Gastroesophageal sphincter (tissue), 4 donors: ENCODE results near the gene HSD17B11. TPM values are rescaled to one million over a fixed set of nuclear protein-coding genes. Genes with fewer than 3 reads are reported as not detected.

Source experiments
- ATAC-seq: fragments of 150-250 bp; one replicate; pipeline ENCODE4 v1.9.1; 2016; ENCODE audit warnings: mild to moderate bottlenecking, moderate library complexity
- H3K27ac ChIP-seq, 4 donors: fragments of 200-600 bp; sonication (generic) in 3 of 4; 1 replicate in 3 of 4; 2 replicates in 1 of 4; pipeline ENCODE4 v1.5.1; 2016 to 2019
- H3K27me3 ChIP-seq: fragments of 200-600 bp; sonication (generic); one replicate; pipeline ENCODE4 v1.5.1; 2019
- H3K36me3 ChIP-seq, 2 donors: fragments of 200-600 bp; sonication (generic); one replicate each; pipeline ENCODE4 v1.5.1; 2019; ENCODE audit warnings: control low read depth in 1 of 2
- H3K4me1 ChIP-seq, 3 donors: fragments of 200-600 bp; sonication (generic); 1 replicate in 2 of 3; 2 replicates in 1 of 3; pipeline ENCODE4 v1.5.1; 2016 to 2019; ENCODE audit warnings: control low read depth in 2 of 3
- H3K4me3 ChIP-seq, 2 donors: fragments of 200-600 bp; sonication (generic); one replicate each; pipeline ENCODE4 v1.5.1; 2019; ENCODE audit warnings: mild to moderate bottlenecking in 1 of 2, moderate library complexity in 1 of 2
- H3K9me3 ChIP-seq, 3 donors: fragments of 200-600 bp; sonication (generic); one replicate each; pipeline ENCODE4 v1.5.1; 2017 to 2019; ENCODE audit warnings: control low read depth in 2 of 3
- CTCF ChIP-seq, 4 experiments: fragments of 200-600 bp in 2 of 4; fragments of 450-650 bp in 2 of 4; sonication (generic) in 1 of 4; IDR thresholded peaks; one replicate each; pipeline ENCODE4 v1.5.1; 2017 to 2019; ENCODE audit warnings: antibody characterized with exemption in 4 of 4, mild to moderate bottlenecking in 2 of 4, moderate library complexity in 2 of 4
- EP300 ChIP-seq: sonication (generic); formaldehyde crosslinking; IDR thresholded peaks from one replicate; pipeline ENCODE4 v1.6.1; 2017; ENCODE audit warnings: antibody characterized with exemption, mild to moderate bottlenecking
- POLR2A ChIP-seq, 2 donors: fragments of 450-650 bp; IDR thresholded peaks; one replicate each; pipeline ENCODE4 v1.6.1; 2017; ENCODE audit warnings: antibody characterized with exemption in 2 of 2, mild to moderate bottlenecking in 2 of 2, moderate library complexity in 1 of 2
- POLR2AphosphoS5 ChIP-seq: sonication (generic); formaldehyde crosslinking; IDR thresholded peaks from one replicate; pipeline ENCODE4 v1.6.1; 2017; ENCODE audit warnings: antibody characterized with exemption
- WGBS, 2 donors: methylation state at CpG; one replicate each; pipeline ENCODE4 v1.1.5; 2018; ENCODE audit warnings: low coverage in 1 of 2; 5-methylcytosine and 5-hydroxymethylcytosine counted together
- total RNA-seq, 4 donors: library from RNA; depleted of rRNA; stranded (reverse); fragments of >200 nt; gene quantifications; one replicate each; pipeline ENCODE4 v1.1.0, GENCODE V29; 2016

The HSD17B11 gene
- total RNA-seq, 4 donors from 2014 or later: 32.7 to 98.0 (median 65.4) TPM

- TF ChIP-seq POLR2A (IDR thresholded peaks at IDR 0.05): no peak
- TF ChIP-seq CTCF (IDR thresholded peaks at IDR 0.05): no peak
- no peak for TF ChIP-seq EP300
- TF ChIP-seq POLR2AphosphoS5: no peak
- WGBS, 2 donors: 75% methylated on average over 1 of the region's 1 CpG; no CpG with 5 or more reads in 1 of the 2 donors
- H3K4me1 ChIP-seq: no peaks in the 10 kb centered on the region
- peaks cover 0 to 24% (median 0%) of the 10 kb centered on the region in 3 donors for H3K9me3 ChIP-seq
- H3K27ac ChIP-seq: no peak overlapping the region
- H3K4me3 ChIP-seq: no peak overlapping the region
- ATAC-seq: no peak
- no peaks in the 10 kb centered on the region for H3K27me3 ChIP-seq
- H3K36me3 ChIP-seq: peaks cover 0 to 90% of the 10 kb centered on the region in 2 donors
These were observed 53.6 kb downstream of the HSD17B11 start for GRCh38 chr4:87337361-87337760.

- TF ChIP-seq CTCF (IDR thresholded peaks at IDR 0.05): no peak
- no peak for TF ChIP-seq EP300
- TF ChIP-seq POLR2A (IDR thresholded peaks at IDR 0.05): no peak
- TF ChIP-seq POLR2AphosphoS5: no peak
- peaks cover 0 to 55% of the 10 kb centered on the region in 2 donors for H3K36me3 ChIP-seq
- H3K9me3 ChIP-seq: peaks cover 0 to 39% (median 0%) of the 10 kb centered on the region in 3 donors
- H3K4me1 ChIP-seq: no peaks in the 10 kb centered on the region
- no peak overlapping the region for H3K27ac ChIP-seq
- WGBS, 2 donors: 100% methylated on average over 1 of the region's 1 CpG
- no peaks in the 10 kb centered on the region for H3K27me3 ChIP-seq
- H3K4me3 ChIP-seq: no peak overlapping the region
- ATAC-seq: no peak
These were observed 57.7 kb downstream of the HSD17B11 start for GRCh38 chr4:87333267-87333666.

- ATAC-seq: no peak
- Histone ChIP-seq H3K27ac (no peak overlapping the region), H3K27me3 (no peaks in the 10 kb centered on the region), H3K9me3 (peaks cover 0 to 39% (median 0%) of the 10 kb centered on the region in 3 donors), H3K4me1 (no peaks in the 10 kb centered on the region), H3K4me3 (no peak overlapping the region), H3K36me3 (peaks cover 0 to 30% of the 10 kb centered on the region in 2 donors)
- TF ChIP-seq EP300 (no peak), POLR2A (IDR thresholded peaks at IDR 0.05) (no peak), CTCF (IDR thresholded peaks at IDR 0.05) (no peak), POLR2AphosphoS5 (no peak)
- WGBS, 2 donors: 82 to 100% methylated on average over 1 to 4 of the region's 4 CpGs
These were observed 60.2 kb downstream of the HSD17B11 start for GRCh38 chr4:87330761-87331160.

- Histone ChIP-seq H3K27ac (no peak overlapping the region), H3K27me3 (no peaks in the 10 kb centered on the region), H3K36me3 (no peaks in the 10 kb centered on the region), H3K4me1 (no peaks in the 10 kb centered on the region), H3K4me3 (no peak overlapping the region), H3K9me3 (peaks cover 0 to 15% (median 0%) of the 10 kb centered on the region in 3 donors)
- no peak for ATAC-seq
- TF ChIP-seq POLR2AphosphoS5: no peak
- TF ChIP-seq CTCF (IDR thresholded peaks at IDR 0.05): no peak
- no peak for TF ChIP-seq POLR2A (IDR thresholded peaks at IDR 0.05)
- no peak for TF ChIP-seq EP300
- 86 to 100% methylated on average over 1 of the region's 1 CpG for WGBS, 2 donors
These were observed 63.9 kb downstream of the HSD17B11 start for GRCh38 chr4:87327136-87327535.

- H3K4me1 ChIP-seq: no peaks in the 10 kb centered on the region
- 29 to 48% methylated on average over 3 of the region's 3 CpGs for WGBS, 2 donors
- no peak overlapping the region for H3K27ac ChIP-seq
These were observed 64.5 kb downstream of the HSD17B11 start for GRCh38 chr4:87326460-87326859.

More at GRCh38 chr4:87326460-87326859, 64.5 kb downstream of the HSD17B11 start:
- no peaks in the 10 kb centered on the region for H3K27me3 ChIP-seq
- ATAC-seq: no peak
- no peak overlapping the region for H3K4me3 ChIP-seq
- no peaks in the 10 kb centered on the region for H3K36me3 ChIP-seq
- TF ChIP-seq CTCF (IDR thresholded peaks at IDR 0.05) (no peak), POLR2AphosphoS5 (no peak), EP300 (no peak), POLR2A (IDR thresholded peaks at IDR 0.05) (no peak)
- peaks cover 0 to 15% (median 0%) of the 10 kb centered on the region in 3 donors for H3K9me3 ChIP-seq
